IPS-15b (cell line): ENCODE measurements around the gene TBCCD1.
"Not testable (repeated sequence)": the region's sequence is repeated elsewhere in the genome, so short reads cannot be mapped to it uniquely, and the experiment has no call there.

Source experiments
- H3K27me3 ChIP-seq: one replicate; pipeline ENCODE4 v1.6.1; 2013; ENCODE audit warnings: low read length; ENCODE audit not compliant: control insufficient read depth, insufficient read depth
- H3K36me3 ChIP-seq: one replicate; pipeline ENCODE4 v1.6.1; 2013; ENCODE audit warnings: low read length; ENCODE audit not compliant: control insufficient read depth, insufficient read depth
- H3K4me1 ChIP-seq: one replicate; pipeline ENCODE4 v1.6.1; 2013; ENCODE audit warnings: mild to moderate bottlenecking, low read length; ENCODE audit not compliant: control insufficient read depth, insufficient read depth
- H3K4me3 ChIP-seq: one replicate; pipeline ENCODE4 v1.5.1; 2013; ENCODE audit warnings: low read depth, low read length
- H3K9ac ChIP-seq: one replicate; pipeline ENCODE4 v1.6.1; 2013; ENCODE audit warnings: low read depth, mild to moderate bottlenecking, low read length
- H3K9me3 ChIP-seq: one replicate; pipeline ENCODE4 v1.6.1; 2013; ENCODE audit warnings: mild to moderate bottlenecking, low read length; ENCODE audit not compliant: control insufficient read depth, insufficient read depth

TBCCD1 gene

DNA sequence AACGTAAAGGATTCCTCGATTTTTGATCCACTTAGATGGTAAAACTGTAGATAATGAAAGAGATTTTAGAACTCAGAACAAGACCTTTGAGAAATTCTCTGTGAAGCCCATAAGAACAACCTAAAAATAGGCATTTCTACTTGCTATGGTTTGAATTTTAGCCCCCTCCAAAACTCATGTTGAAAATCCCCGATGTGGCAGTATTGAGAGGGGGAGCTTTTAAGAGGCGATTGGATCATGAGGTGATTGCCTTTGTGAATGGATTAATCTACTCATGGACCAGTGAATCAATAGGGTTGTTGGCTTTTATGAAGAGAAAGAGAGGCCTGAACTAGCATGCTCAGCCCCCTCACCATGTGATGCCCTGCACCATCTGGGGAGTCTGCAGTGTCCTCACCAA, 25.5 kb upstream of the TBCCD1 start:
- Histone ChIP-seq H3K9ac (no peak overlapping the region), H3K27me3 (no peaks in the 10 kb centered on the region), H3K4me1 (peaks cover 5% of the 10 kb centered on the region), H3K9me3 (no peaks in the 10 kb centered on the region), H3K4me3 (no peak overlapping the region), H3K36me3 (no peaks in the 10 kb centered on the region)

DNA sequence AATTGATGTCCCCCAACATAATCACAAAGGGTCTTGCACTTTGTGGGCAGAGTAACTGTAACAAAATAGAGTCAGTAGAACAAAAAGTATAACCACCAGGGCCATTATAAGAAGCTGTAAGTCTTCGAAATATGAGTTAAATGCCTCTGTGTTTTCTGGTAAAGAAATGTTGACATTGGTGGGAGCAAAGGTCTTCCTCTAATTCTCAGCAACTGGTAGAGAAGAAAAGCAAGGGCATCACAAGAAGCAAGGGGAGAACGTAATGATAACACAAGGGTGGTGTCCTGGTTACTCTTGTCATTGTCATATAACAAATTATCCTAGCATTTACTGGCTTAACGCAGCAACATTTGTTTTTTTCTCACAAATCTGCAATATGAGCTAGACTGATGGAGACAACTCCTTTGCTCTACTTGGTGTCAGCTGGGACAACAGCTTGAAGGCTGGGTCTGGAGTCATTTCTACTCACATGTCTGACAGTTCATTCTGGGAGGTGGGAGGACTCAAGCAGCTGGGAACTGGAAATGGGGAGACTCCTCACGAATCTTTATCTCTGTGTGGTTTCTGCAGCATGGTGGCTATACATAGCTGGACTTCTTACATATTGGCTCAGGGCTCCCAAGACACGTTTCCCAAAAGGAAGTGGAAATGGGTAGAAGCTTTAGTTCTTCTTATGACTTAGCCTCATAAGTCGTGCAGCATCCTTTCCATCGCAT, 23.6 kb upstream of the TBCCD1 start:
- peaks cover 2% of the 10 kb centered on the region for H3K4me1 ChIP-seq
- no peak overlapping the region for H3K9ac ChIP-seq
- no peaks in the 10 kb centered on the region for H3K9me3 ChIP-seq
- no peaks in the 10 kb centered on the region for H3K36me3 ChIP-seq
- H3K4me3 ChIP-seq, result no peak overlapping the region
- H3K27me3 ChIP-seq, result no peaks in the 10 kb centered on the region

DNA sequence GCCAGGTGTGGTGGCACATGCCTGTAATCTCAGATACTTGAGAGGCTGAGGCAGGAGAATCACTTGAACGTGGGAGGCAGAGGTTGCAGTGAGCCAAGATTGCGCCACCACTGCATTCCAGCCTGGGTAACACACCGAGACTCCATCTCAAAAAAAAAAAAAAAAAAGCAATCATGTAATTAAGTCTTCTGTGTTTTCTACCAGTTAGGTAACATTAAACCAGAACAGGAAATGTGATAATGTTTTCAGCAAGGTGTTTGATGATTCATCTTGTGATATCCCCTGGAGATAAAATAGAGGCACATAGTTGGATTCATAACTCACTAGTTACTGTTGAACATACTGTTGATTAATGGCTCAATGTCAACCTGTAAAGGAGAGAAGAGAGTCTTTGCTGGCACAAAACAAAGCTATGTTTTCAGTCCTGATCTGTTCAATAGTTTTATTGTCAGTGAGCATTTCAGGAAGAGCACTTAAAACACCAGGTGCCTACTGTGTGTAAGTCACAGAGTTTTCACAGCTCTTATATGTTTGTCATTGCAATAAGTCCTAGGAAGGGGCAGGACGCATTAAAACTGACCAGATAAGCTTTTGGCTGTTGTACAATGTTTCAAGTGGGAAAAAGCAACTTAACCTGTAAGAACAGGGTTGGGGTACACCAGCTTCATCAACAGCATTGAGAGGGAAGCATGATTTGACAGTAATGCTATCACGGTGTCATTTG, 22.9 kb upstream of the TBCCD1 start:
- no peak overlapping the region for H3K4me3 ChIP-seq
- no peaks in the 10 kb centered on the region for H3K9me3 ChIP-seq
- H3K4me1 ChIP-seq, result peaks cover 2% of the 10 kb centered on the region
- peaks cover under 1% of the 10 kb centered on the region for H3K36me3 ChIP-seq
- H3K27me3 ChIP-seq, result no peaks in the 10 kb centered on the region
- H3K9ac ChIP-seq, result no peak overlapping the region

DNA sequence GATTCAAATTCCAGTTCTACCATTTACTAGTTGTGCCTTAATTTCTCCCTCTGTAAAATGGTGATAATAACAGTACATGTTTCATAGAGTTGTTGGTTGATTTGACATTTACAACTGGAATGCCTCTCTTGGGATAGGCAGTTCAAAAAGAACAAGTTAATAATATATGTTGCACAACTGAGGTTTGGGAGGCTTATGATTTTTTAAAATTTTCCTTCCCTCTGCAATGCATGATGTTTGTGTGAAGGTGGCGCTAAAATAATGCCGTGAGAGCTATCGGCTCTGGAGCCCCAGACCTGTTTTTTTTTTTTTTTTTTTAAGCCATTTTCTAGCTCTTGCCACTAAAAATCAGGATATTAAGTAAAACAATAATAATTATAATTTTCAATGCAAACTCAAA, 22.0 kb upstream of the TBCCD1 start:
- Histone ChIP-seq H3K4me1 (no peaks in the 10 kb centered on the region), H3K27me3 (no peaks in the 10 kb centered on the region), H3K9me3 (no peaks in the 10 kb centered on the region), H3K4me3 (no peak overlapping the region), H3K36me3 (peaks cover 3% of the 10 kb centered on the region), H3K9ac (no peak overlapping the region)

DNA sequence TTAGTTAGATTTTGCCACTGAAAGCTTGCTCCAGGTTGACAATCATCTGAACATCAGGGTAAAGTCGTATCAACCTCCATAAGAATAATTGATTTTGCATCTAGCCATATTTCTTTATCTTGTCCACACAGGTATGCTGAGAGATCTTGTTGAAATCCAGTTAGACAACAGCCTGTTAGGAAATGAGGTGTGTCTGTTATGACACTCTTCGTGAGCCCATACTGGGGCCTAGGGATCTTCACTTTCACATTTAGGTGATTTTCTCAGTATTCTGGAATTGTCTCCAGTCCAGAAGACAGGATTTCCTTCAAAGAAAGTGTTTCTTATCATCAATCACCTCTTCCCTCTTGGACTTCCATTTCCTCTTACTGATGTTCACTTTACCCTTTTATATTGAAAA, 21.5 kb upstream of the TBCCD1 start:
- no peaks in the 10 kb centered on the region for H3K9me3 ChIP-seq
- H3K9ac ChIP-seq, result no peak overlapping the region
- peaks cover 2% of the 10 kb centered on the region for H3K4me1 ChIP-seq
- peaks cover 6% of the 10 kb centered on the region for H3K36me3 ChIP-seq
- H3K4me3 ChIP-seq, result no peak overlapping the region
- H3K27me3 ChIP-seq, result no peaks in the 10 kb centered on the region

DNA sequence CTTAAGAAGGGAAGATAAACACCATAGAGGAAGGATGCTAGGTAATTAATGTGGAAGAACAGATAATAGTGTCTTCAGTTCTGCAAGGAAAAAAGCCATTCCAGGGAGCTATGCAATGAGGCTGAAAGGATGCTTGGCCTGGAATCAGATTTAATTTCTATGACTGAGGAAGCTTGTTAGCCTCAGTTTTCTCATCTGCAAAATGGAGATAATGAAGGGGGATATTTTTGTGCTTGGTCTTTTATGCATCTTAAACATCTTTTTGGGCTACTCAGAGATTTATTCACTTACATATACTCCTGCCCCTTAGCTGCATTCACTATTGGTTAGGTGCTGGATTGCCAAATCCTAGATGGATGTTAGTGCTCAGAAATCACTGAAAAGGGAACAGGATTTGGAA, 20.0 kb upstream of the TBCCD1 start:
- no peaks in the 10 kb centered on the region for H3K9me3 ChIP-seq
- peaks cover 7% of the 10 kb centered on the region for H3K36me3 ChIP-seq
- H3K27me3 ChIP-seq, result no peaks in the 10 kb centered on the region
- no peak overlapping the region for H3K4me3 ChIP-seq
- peaks cover 2% of the 10 kb centered on the region for H3K4me1 ChIP-seq
- no peak overlapping the region for H3K9ac ChIP-seq

DNA sequence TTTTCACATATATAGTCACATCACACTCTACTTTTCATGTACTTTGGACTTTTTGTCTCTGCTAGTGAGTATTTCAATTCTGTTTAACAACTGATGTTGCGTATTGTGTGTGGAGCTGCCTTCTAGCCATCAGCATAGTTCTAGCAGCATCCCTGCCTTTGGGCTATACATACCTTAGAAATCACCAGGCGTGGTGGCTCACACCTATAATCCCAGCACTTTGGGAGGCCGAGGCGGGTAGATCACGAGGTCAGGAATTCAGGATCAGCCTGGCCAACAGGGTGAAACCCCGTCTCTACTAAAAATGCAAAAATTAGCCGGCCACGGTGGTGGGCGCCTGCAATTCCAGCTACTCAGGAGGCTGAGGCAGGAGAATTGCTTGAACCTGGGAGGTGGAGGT, 19.1 kb upstream of the TBCCD1 start:
- H3K4me3 ChIP-seq, H3K27me3 ChIP-seq, H3K36me3 ChIP-seq, H3K9me3 ChIP-seq, H3K9ac ChIP-seq, H3K4me1 ChIP-seq: not testable (repeated sequence)

DNA sequence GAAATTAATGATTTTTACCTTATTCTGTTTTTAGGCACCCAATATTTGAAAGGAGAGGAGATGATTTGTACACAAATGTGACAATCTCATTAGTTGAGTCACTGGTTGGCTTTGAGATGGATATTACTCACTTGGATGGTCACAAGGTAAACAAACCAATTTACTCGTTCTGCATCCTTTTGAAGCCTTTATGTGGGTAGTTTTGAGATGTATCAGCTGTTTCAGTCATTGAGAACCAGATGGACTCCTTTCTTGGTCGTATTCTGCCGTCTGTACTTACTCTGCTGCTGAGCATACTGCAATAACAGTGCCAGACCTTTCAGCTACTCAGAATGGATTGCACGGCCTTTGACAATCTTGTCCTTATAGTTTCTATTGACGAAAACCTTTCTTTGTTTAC, 16.7 kb upstream of the TBCCD1 start:
- Histone ChIP-seq H3K27me3 (no peaks in the 10 kb centered on the region), H3K4me3 (no peak overlapping the region), H3K4me1 (peaks cover 2% of the 10 kb centered on the region), H3K36me3 (peaks cover 10% of the 10 kb centered on the region), H3K9ac (no peak overlapping the region), H3K9me3 (no peaks in the 10 kb centered on the region)

DNA sequence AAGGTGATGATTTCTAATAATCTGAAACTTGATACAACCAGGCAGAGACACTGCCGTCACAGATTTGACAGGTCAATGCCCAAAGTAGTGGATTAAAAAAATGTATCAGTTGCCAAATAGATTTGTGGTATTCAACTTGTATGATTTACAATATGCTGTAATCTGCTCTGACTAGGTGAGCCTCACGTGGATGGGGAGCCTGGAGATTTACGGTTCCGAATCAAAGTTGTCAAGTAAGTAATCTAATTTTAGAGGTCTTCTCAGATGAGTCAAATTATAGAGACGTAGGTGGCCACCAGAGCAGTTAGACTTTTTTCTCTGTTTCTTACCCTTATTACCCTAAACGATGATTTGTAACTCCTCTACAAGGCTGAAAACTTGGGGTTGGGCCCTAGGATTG, 15.4 kb upstream of the TBCCD1 start:
- peaks cover 10% of the 10 kb centered on the region for H3K36me3 ChIP-seq
- H3K4me1 ChIP-seq, result peaks cover 2% of the 10 kb centered on the region
- no peak overlapping the region for H3K9ac ChIP-seq
- no peaks in the 10 kb centered on the region for H3K9me3 ChIP-seq
- H3K4me3 ChIP-seq, result no peak overlapping the region
- no peaks in the 10 kb centered on the region for H3K27me3 ChIP-seq

DNA sequence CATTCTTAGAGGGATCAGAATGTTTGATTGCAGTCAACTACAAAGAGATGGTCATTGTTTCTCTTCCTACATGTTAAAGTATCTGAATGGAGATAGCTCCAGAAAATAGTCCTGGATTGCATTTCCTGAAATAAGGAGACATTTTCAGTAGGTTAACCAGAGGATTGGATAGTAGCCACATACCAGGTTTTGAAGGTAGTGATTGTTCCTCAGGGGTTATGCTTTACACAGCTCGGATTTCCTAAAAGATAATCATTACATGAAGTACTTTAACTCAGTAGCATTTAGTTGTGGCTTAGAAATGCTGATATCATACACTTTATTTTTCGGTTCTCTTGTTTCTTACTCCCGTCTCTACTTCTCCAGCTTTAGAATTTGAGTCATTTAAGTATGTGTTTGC, 13.6 kb upstream of the TBCCD1 start:
- Histone ChIP-seq H3K9ac (no peak overlapping the region), H3K36me3 (peaks cover 14% of the 10 kb centered on the region), H3K4me3 (no peak overlapping the region), H3K9me3 (no peaks in the 10 kb centered on the region), H3K4me1 (peaks cover 2% of the 10 kb centered on the region), H3K27me3 (no peaks in the 10 kb centered on the region)

DNA sequence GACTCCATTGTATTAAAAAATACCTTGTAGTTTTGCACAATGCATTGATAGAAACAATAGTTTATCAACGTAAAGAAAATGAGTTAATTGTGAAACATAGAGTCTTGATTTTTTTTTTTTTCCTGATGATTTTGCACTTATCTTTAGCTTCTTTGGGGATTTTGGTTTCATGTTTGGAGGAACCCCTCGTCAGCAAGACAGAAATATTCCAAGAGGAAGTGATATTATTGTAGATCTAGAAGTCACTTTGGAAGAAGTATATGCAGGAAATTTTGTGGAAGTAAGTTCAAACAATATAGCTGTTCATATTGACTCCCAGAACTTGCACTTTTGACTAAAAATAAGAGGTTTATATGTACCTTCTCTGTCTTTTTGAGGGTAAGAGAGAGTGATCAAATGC, 10.4 kb upstream of the TBCCD1 start:
- Histone ChIP-seq H3K4me3 (no peak overlapping the region), H3K9me3 (no peaks in the 10 kb centered on the region), H3K27me3 (no peaks in the 10 kb centered on the region), H3K9ac (no peak overlapping the region), H3K4me1 (no peaks in the 10 kb centered on the region), H3K36me3 (peaks cover 13% of the 10 kb centered on the region)

DNA sequence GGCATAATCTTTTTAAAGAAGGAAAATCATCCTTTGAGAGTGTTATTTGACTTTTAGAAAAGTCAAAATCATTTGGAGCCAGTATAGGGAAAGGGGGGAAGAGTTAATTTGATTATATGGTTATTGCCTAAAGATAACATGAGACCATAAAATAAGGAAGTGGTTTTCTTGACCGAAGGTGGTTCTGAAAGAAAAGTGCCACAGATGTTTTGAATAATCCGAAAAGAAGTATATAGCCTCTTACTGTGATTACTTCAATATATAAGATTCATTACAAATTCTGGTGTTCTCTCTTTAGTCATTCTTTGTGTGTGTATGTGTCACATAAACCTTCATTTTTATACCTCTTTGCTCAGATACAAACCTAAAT, 4.5 kb upstream of the TBCCD1 start:
- Histone ChIP-seq H3K27me3 (no peaks in the 10 kb centered on the region), H3K36me3 (peaks cover 10% of the 10 kb centered on the region), H3K4me1 (peaks cover 5% of the 10 kb centered on the region), H3K4me3 (peak overlapping the region; percentile 93), H3K9me3 (no peaks in the 10 kb centered on the region), H3K9ac (peak overlapping the region; percentile 84)
